RCC 7860 (cell line): ENCODE results near the gene TAS2R10.

Experiments used
- DNase-seq: peaks from one replicate; pipeline ENCODE4 v3.0.0-alpha.2; 2015; ENCODE audit warnings: low spot score
- FAIRE-seq: peaks from 2 replicates; lab custom pipeline; 2012; peaks lifted over from hg19 to GRCh38; lab: Jason Lieb, UNC

TAS2R10 gene

DNA sequence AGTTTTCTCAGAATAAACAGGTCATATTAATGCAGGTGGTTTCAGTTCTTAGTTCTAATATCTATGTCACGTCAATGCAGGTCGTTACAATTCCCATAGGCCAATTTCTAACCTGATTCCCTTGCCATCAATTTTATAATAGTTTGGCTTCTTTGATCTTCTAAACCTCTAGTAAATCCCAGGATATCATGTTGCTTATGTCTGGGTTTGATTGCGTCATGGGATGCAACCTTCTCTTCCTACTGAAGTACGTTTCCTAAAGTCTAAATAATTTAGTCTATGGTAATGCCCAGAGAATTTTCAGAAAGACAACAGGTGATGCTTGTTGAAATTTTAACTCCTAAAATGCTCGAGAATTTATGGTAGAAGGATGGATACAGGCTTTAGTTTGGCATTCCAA is 42.9 kb downstream of the TAS2R10 start:
- no peak for FAIRE-seq
- DNase-seq = no peak

DNA sequence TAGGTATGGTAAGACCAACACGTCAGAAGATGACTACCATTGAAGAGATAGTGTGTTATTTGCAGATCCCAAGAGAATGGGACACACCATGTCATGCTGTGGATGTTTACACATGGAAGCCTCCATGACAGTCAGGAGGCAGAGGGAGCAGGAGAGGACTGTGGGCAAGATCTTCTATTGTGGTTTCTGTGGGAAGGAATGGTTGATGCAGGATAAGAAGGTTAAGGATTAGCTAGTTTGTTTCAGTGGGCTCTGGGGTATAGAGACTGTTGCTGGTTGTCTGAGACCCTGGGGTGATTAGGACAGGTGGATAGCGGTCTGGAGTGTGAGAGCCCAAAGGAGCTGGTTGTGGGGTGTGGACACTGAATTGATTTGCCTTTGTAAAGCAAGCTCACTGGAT is 47.1 kb downstream of the TAS2R10 start:
- DNase-seq = no peak
- no peak for FAIRE-seq
